K562 (cell line): ENCODE results near the gene VPS11. TPM values are rescaled to one million over a fixed set of nuclear protein-coding genes. Genes with fewer than 3 reads are reported as not detected.

ENCODE experiments used
- BRD9 ChIP-seq: fragments of 450-650 bp; IDR thresholded peaks from 2 replicates; pipeline ENCODE4 v1.6.1; 2018; ENCODE audit warnings: low read depth; ENCODE audit not compliant: partially characterized antibody
- KDM5B ChIP-seq: fragments of 200-600 bp; sonication (generic); IDR thresholded peaks from 2 replicates; pipeline ENCODE4 v1.6.1; 2012; ENCODE audit warnings: low read depth, mild to moderate bottlenecking, moderate library complexity, low read length, control low read depth, inconsistent platforms; ENCODE audit not compliant: insufficient replicate concordance
- KLF13 ChIP-seq: fragments of 450-650 bp; IDR thresholded peaks from 2 replicates; pipeline ENCODE4 v1.6.1; 2016; ENCODE audit warnings: missing genetic modification characterization, low read depth, mild to moderate bottlenecking, missing compliant biosample characterization, moderate library complexity, borderline replicate concordance
- MTA3 ChIP-seq: fragments of 450-650 bp; formaldehyde crosslinking; IDR thresholded peaks from 2 replicates; pipeline ENCODE4 v1.6.1; 2017; ENCODE audit warnings: mild to moderate bottlenecking, borderline replicate concordance
- SMAD1 ChIP-seq: fragments of 150-350 bp; IDR thresholded peaks from 2 replicates; pipeline ENCODE4 v1.6.1; 2014; ENCODE audit warnings: low read length, low read depth; ENCODE audit not compliant: partially characterized antibody
- TSC22D4 ChIP-seq: fragments of 450-650 bp; IDR thresholded peaks from 2 replicates; pipeline ENCODE4 v1.6.1; 2016; ENCODE audit warnings: missing genetic modification characterization, missing biosample characterization, control low read depth
- XRCC3 ChIP-seq: fragments of 450-650 bp; IDR thresholded peaks from 2 replicates; pipeline ENCODE4 v1.6.1; 2017; ENCODE audit warnings: mild to moderate bottlenecking, moderate library complexity
- ZKSCAN8 ChIP-seq: fragments of 200-800 bp; sonication (Bioruptor generic); IDR thresholded peaks from 2 replicates; pipeline ENCODE4 v1.6.1; 2016; ENCODE audit warnings: missing genetic modification characterization, missing compliant biosample characterization
- ZNF274 ChIP-seq: IDR thresholded peaks from 2 replicates; pipeline ENCODE4 v1.6.1; 2011; ENCODE audit warnings: low read depth, mild to moderate bottlenecking, low read length, moderate library complexity, borderline replicate concordance
- ZNF785 ChIP-seq: fragments of 250-450 bp; sonication (Bioruptor Pico); IDR thresholded peaks from 2 replicates; pipeline ENCODE4 v1.4.0; 2020; ENCODE audit warnings: mild to moderate bottlenecking
- polyA plus RNA-seq, 8 experiments: library from polyadenylated mRNA; depleted of rRNA in 4 of 8; stranded (reverse) in 5 of 8; unstranded in 3 of 8; fragments of >200 nt; fragmentation: Nextera tagmentation in 2 of 8; fragmentation: Illumina TruSeq in 1 of 8; extraction: Ambion mirVana in 2 of 8; extraction: Trizol in 1 of 8; gene quantifications; 2 replicates each; pipeline versions ENCODE4 v1.2.1 to v1.2.3, GENCODE V29; 2011 to 2014; ENCODE audit warnings: inconsistent platforms in 1 of 8, missing spikeins in 1 of 8
- total RNA-seq, 7 experiments: library from RNA; depleted of rRNA in 6 of 7; stranded (reverse); fragments of >200 nt in 6 of 7; fragmentation: Illumina TruSeq in 2 of 7; extraction: Trizol in 2 of 7; gene quantifications; 2 replicates each; pipeline versions ENCODE4 v1.2.1 to v1.2.3, GENCODE V29; 2011 to 2021; ENCODE audit warnings: low replicate concordance in 1 of 7
- TF ChIP-seq, protein P1 (sequence below): fragments of 250-450 bp; sonication (Bioruptor Pico); IDR thresholded peaks from 2 replicates; pipeline ENCODE4 v1.4.0; 2020; ENCODE audit warnings: mild to moderate bottlenecking, moderate library complexity
- TF ChIP-seq, protein P2 (sequence below): IDR thresholded peaks from 3 replicates; pipeline ENCODE4 v1.6.1; 2011; ENCODE audit warnings: borderline replicate concordance, mild to moderate bottlenecking; ENCODE audit not compliant: insufficient read length, insufficient read depth
- TF ChIP-seq, protein P3 (sequence below): fragments of 450-650 bp; IDR thresholded peaks from 2 replicates; pipeline ENCODE4 v1.6.1; 2017; ENCODE audit warnings: antibody characterized with exemption, mild to moderate bottlenecking
- TF ChIP-seq, protein P4 (sequence below): sonication (generic); formaldehyde crosslinking; IDR thresholded peaks from 2 replicates; pipeline ENCODE4 v1.8.1; 2022; ENCODE audit warnings: missing genetic modification reagents
- TF ChIP-seq, protein P5 (sequence below): sonication (generic); formaldehyde crosslinking; IDR thresholded peaks from 2 replicates; pipeline ENCODE4 v1.8.0; 2022; ENCODE audit warnings: mild to moderate bottlenecking, missing genetic modification reagents

The VPS11 gene
- total and polyA plus RNA-seq, 9 of the 15 experiments (the other 6 are each of a cell fraction or from before 2014, with no cell fraction given): 14.1 to 35.5 (median 27.5) TPM

DNA sequence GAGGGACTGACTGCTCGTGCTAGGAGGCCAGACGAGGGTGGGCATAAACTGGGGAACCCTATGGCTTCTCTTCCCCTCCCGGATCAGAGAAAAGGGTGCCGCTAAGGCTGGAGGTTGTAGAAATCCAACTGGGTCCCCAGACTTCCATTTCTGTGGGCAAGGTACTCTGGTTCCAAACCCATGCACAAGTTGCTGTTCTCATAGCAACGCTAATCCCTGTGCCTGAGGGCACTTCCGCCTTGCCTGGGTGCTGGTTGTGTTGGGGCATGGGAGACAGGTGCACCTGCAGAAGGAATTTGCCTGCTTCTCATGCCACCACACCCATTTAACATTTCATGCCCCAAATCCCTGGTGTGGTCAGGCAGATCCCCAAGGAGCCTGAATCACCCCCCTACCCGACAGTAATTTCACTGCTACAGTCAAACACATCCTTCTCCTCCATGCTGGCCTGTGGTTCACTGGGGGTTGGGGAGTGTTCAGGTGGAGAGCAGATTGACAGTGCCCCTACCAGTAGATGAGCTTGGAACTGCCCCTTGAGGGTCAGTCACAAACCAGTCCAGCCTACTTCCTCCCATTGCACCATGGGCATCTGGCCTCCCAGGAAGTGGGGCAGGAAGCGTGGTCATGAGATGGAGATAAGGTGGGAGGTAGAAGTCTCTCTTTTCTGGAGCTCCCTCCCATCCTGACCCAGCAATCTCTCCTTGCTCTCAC, 40.7 kb downstream of the VPS11 start (continued):
- TF ChIP-seq, protein P1, sequence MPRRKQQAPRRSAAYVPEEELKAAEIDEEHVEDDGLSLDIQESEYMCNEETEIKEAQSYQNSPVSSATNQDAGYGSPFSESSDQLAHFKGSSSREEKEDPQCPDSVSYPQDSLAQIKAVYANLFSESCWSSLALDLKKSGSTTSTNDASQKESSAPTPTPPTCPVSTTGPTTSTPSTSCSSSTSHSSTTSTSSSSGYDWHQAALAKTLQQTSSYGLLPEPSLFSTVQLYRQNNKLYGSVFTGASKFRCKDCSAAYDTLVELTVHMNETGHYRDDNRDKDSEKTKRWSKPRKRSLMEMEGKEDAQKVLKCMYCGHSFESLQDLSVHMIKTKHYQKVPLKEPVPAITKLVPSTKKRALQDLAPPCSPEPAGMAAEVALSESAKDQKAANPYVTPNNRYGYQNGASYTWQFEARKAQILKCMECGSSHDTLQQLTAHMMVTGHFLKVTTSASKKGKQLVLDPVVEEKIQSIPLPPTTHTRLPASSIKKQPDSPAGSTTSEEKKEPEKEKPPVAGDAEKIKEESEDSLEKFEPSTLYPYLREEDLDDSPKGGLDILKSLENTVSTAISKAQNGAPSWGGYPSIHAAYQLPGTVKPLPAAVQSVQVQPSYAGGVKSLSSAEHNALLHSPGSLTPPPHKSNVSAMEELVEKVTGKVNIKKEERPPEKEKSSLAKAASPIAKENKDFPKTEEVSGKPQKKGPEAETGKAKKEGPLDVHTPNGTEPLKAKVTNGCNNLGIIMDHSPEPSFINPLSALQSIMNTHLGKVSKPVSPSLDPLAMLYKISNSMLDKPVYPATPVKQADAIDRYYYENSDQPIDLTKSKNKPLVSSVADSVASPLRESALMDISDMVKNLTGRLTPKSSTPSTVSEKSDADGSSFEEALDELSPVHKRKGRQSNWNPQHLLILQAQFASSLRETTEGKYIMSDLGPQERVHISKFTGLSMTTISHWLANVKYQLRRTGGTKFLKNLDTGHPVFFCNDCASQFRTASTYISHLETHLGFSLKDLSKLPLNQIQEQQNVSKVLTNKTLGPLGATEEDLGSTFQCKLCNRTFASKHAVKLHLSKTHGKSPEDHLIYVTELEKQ (CRISPR knock-in tag): no peak
- TF ChIP-seq, protein P2, sequence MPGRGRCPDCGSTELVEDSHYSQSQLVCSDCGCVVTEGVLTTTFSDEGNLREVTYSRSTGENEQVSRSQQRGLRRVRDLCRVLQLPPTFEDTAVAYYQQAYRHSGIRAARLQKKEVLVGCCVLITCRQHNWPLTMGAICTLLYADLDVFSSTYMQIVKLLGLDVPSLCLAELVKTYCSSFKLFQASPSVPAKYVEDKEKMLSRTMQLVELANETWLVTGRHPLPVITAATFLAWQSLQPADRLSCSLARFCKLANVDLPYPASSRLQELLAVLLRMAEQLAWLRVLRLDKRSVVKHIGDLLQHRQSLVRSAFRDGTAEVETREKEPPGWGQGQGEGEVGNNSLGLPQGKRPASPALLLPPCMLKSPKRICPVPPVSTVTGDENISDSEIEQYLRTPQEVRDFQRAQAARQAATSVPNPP: no peak
- TF ChIP-seq TSC22D4 (tag) (no peak), XRCC3 (no peak), BRD9 (no peak), ZNF274 (no peak), SMAD1 (no peak), ZNF785 (CRISPR knock-in tag) (no peak), ZKSCAN8 (CRISPR knock-in tag) (no peak), KLF13 (tag) (no peak), MTA3 (no peak), KDM5B (peak; percentile 3)
- TF ChIP-seq, protein P3, sequence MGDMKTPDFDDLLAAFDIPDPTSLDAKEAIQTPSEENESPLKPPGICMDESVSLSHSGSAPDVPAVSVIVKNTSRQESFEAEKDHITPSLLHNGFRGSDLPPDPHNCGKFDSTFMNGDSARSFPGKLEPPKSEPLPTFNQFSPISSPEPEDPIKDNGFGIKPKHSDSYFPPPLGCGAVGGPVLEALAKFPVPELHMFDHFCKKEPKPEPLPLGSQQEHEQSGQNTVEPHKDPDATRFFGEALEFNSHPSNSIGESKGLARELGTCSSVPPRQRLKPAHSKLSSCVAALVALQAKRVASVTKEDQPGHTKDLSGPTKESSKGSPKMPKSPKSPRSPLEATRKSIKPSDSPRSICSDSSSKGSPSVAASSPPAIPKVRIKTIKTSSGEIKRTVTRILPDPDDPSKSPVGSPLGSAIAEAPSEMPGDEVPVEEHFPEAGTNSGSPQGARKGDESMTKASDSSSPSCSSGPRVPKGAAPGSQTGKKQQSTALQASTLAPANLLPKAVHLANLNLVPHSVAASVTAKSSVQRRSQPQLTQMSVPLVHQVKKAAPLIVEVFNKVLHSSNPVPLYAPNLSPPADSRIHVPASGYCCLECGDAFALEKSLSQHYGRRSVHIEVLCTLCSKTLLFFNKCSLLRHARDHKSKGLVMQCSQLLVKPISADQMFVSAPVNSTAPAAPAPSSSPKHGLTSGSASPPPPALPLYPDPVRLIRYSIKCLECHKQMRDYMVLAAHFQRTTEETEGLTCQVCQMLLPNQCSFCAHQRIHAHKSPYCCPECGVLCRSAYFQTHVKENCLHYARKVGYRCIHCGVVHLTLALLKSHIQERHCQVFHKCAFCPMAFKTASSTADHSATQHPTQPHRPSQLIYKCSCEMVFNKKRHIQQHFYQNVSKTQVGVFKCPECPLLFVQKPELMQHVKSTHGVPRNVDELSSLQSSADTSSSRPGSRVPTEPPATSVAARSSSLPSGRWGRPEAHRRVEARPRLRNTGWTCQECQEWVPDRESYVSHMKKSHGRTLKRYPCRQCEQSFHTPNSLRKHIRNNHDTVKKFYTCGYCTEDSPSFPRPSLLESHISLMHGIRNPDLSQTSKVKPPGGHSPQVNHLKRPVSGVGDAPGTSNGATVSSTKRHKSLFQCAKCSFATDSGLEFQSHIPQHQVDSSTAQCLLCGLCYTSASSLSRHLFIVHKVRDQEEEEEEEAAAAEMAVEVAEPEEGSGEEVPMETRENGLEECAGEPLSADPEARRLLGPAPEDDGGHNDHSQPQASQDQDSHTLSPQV: peak; percentile 56; the same call in 1 of the 2 replicates
- TF ChIP-seq, protein P4, sequence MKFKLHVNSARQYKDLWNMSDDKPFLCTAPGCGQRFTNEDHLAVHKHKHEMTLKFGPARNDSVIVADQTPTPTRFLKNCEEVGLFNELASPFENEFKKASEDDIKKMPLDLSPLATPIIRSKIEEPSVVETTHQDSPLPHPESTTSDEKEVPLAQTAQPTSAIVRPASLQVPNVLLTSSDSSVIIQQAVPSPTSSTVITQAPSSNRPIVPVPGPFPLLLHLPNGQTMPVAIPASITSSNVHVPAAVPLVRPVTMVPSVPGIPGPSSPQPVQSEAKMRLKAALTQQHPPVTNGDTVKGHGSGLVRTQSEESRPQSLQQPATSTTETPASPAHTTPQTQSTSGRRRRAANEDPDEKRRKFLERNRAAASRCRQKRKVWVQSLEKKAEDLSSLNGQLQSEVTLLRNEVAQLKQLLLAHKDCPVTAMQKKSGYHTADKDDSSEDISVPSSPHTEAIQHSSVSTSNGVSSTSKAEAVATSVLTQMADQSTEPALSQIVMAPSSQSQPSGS: no peak
- TF ChIP-seq, protein P5, sequence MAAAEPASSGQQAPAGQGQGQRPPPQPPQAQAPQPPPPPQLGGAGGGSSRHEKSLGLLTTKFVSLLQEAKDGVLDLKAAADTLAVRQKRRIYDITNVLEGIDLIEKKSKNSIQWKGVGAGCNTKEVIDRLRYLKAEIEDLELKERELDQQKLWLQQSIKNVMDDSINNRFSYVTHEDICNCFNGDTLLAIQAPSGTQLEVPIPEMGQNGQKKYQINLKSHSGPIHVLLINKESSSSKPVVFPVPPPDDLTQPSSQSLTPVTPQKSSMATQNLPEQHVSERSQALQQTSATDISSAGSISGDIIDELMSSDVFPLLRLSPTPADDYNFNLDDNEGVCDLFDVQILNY (CRISPR knock-in tag): peak; percentile 62; the same call in 1 of the 2 replicates
